ENCODE data around the gene CNDP2.

Gene CNDP2

DNA sequence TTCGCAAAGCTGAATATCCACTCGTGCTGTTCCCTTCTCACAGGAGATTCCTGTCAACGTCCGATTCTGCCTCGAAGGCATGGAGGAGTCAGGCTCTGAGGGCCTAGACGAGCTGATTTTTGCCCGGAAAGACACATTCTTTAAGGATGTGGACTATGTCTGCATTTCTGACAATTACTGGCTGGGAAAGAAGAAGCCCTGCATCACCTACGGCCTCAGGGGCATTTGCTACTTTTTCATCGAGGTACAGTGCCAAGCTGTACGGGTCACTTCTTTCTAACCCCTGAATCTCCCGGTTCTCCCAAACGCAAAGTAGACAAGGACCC is 14.6 kb downstream of the CNDP2 start:
- DNase-seq (ENCODE audit: extremely low spot score): no peak
- TF ChIP-seq SP1 (IDR thresholded peaks at IDR 0.05) (no peak), FOXA1 (IDR thresholded peaks at IDR 0.05) (no peak), NFRKB (IDR thresholded peaks at IDR 0.05) (no peak)
- ChIA-PET CTCF (no interaction called here), POLR2A (interaction anchor here (1.2 kb wide), 1 partner anchor 15 kb away, joined by 4 read pairs; the partner anchor contains the start of gene CNDP2)

DNA sequence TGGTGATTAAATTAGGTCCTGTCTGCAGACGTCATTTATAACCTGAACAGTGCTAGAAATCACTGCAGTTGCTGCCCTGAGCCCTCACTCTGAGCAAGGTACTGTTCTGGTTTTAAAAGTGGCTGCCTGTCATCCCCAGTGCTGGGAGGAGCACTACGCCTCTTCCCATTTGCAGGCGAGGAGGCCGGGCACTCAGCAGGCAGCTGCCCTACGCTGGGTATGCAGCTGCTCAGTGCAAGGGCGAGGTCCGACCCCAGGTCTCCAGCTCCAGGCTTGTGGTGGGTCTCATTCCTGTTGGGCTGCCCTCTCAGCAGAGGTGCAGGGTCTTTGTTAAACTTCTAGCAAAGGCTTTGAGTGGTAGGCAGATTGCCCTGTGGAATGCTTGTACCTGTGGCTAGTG is 15.7 kb downstream of the CNDP2 start:
- CTCF ChIA-PET: no interaction called here

DNA sequence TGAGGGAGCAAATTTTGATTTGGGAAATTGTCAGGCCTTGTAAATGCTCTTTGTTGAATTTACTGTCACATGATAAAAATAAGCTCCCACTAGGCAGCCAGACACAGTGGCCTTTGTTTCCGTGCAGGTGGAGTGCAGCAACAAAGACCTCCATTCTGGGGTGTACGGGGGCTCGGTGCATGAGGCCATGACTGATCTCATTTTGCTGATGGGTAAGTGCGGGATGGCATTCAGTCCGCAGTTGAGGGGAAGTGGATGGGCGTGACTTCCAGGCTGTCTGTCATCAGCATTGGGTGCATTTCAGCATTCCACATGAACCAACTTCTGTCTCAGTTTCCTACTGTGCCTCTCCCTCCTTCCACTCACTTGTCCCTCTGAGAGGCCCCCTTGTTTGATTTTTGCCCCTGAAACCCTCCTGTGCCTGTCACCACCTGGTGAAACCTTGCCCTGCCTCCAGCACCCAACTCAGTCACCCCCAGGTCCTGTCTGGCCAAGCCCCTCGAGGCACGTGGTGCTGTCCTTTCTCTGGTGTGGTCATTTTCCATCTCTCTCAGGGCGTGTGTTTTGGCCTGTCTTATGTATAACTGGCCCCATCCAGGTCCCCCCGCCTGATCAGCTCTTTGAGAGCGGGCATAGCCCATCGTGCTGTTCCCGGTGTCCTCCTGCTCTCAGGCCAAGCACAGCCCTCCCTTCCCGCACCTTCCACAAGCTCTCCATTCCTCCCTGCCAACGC is 16.3 kb downstream of the CNDP2 start:
- ChIA-PET CTCF (no interaction called here), POLR2A (no interaction called here)
- TF ChIP-seq HDGF (IDR thresholded peaks at IDR 0.05; ENCODE audit: borderline replicate concordance) (no peak), LEF1 (IDR thresholded peaks at IDR 0.05; ENCODE audit: borderline replicate concordance) (no peak), SUZ12 (IDR thresholded peaks at IDR 0.05) (no peak)
- DNase-seq (ENCODE audit: extremely low spot score): no peak

More for the DNA sequence above, 15.7 kb downstream of the CNDP2 start:
- no peak for DNase-seq (ENCODE audit: extremely low spot score)
- POLR2A ChIA-PET: no interaction called here
- TF ChIP-seq TARDBP (IDR thresholded peaks at IDR 0.05) (no peak), HDGF (IDR thresholded peaks at IDR 0.05; ENCODE audit: borderline replicate concordance) (no peak), ARNT (IDR thresholded peaks at IDR 0.05) (no peak), FOXK2 (IDR thresholded peaks at IDR 0.05) (no peak), FOXM1 (IDR thresholded peaks at IDR 0.05; ENCODE audit: borderline replicate concordance) (no peak), BHLHE40 (IDR thresholded peaks at IDR 0.05; ENCODE audit: borderline replicate concordance) (no peak), SP1 (IDR thresholded peaks at IDR 0.05) (no peak), FOXA1 (IDR thresholded peaks at IDR 0.05) (no peak), ELF4 (IDR thresholded peaks at IDR 0.05) (no peak)
- TF ChIP-seq, protein P1, sequence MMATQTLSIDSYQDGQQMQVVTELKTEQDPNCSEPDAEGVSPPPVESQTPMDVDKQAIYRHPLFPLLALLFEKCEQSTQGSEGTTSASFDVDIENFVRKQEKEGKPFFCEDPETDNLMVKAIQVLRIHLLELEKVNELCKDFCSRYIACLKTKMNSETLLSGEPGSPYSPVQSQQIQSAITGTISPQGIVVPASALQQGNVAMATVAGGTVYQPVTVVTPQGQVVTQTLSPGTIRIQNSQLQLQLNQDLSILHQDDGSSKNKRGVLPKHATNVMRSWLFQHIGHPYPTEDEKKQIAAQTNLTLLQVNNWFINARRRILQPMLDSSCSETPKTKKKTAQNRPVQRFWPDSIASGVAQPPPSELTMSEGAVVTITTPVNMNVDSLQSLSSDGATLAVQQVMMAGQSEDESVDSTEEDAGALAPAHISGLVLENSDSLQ (IDR thresholded peaks at IDR 0.05): no peak

DNA sequence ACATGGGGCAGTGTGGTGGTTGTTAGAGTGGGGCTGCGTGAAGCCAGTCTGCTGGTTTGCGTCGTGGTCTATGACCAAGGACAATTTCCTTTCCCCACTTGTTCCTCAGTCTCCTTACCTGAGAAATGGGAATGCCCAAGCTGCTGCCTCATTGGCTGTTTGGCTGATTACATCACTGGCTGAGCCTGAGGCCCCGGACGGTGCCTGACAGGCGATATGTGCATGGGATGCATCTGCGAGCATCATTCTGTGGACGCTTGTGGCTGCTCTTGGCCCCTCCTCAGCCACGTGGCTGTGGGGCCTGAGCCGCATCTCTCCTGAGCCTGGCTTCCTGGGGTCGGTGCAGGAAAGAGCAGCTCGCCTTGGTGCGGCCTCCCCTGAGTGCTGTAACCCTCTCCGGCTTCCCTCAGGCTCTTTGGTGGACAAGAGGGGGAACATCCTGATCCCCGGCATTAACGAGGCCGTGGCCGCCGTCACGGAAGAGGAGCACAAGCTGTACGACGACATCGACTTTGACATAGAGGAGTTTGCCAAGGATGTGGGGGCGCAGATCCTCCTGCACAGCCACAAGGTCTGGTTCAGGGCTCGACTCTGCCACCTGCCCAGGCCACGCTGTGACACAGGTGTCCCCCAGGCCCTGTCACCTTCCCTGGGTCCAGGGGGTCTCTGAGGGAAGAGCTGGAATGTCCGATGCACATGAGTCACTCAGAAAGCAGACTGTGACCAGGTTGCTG is 17.2 kb downstream of the CNDP2 start:
- TF ChIP-seq FOXK2 (IDR thresholded peaks at IDR 0.05): no peak
- TF ChIP-seq NFRKB (IDR thresholded peaks at IDR 0.05): no peak
- no peak for TF ChIP-seq HDGF (IDR thresholded peaks at IDR 0.05; ENCODE audit: borderline replicate concordance)
- TF ChIP-seq BHLHE40 (IDR thresholded peaks at IDR 0.05; ENCODE audit: borderline replicate concordance): no peak
- no peak for TF ChIP-seq LEF1 (IDR thresholded peaks at IDR 0.05; ENCODE audit: borderline replicate concordance)
- no peak for TF ChIP-seq SUZ12 (IDR thresholded peaks at IDR 0.05)
- TF ChIP-seq L3MBTL2 (conservative IDR thresholded peaks at IDR 0.05): no peak
- no peak for TF ChIP-seq SP1 (IDR thresholded peaks at IDR 0.05)
- no peak for TF ChIP-seq ZNF384 (IDR thresholded peaks at IDR 0.05)
- TF ChIP-seq FOXA1 (IDR thresholded peaks at IDR 0.05): no peak
- TF ChIP-seq CTBP1 (IDR thresholded peaks at IDR 0.05; ENCODE audit: borderline replicate concordance): no peak
- no peak for TF ChIP-seq ARNT (IDR thresholded peaks at IDR 0.05)
- TF ChIP-seq FOXM1 (IDR thresholded peaks at IDR 0.05; ENCODE audit: borderline replicate concordance): no peak
- no peak for TF ChIP-seq TARDBP (IDR thresholded peaks at IDR 0.05)
- TF ChIP-seq, protein P1 (IDR thresholded peaks at IDR 0.05): no peak
- TF ChIP-seq ELF4 (IDR thresholded peaks at IDR 0.05): no peak
- no peak for DNase-seq (ENCODE audit: extremely low spot score)
- CTCF ChIA-PET: no interaction called here
- POLR2A ChIA-PET: no interaction called here

DNA sequence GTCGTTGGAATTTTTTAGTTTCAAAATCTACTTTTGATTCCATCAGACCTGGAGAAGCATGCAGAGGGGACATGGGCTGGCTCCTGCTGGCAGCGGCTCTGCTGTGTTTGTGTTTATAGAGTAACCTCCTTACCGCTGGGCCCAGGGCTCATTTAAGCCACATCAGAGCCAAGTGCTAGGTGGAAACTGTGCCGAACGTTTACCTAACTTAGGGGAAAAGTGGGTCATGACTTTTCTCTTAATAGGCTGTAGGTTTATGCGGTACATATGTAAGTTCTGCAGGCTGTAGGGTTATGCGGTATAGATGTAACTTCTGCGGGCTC is 17.7 kb downstream of the CNDP2 start:
- TF ChIP-seq NFRKB (IDR thresholded peaks at IDR 0.05) (no peak), ZNF384 (IDR thresholded peaks at IDR 0.05) (no peak), L3MBTL2 (conservative IDR thresholded peaks at IDR 0.05) (no peak), SP1 (IDR thresholded peaks at IDR 0.05) (no peak), HDGF (IDR thresholded peaks at IDR 0.05; ENCODE audit: borderline replicate concordance) (no peak), TARDBP (IDR thresholded peaks at IDR 0.05) (no peak), ELF4 (IDR thresholded peaks at IDR 0.05) (no peak), CTBP1 (IDR thresholded peaks at IDR 0.05; ENCODE audit: borderline replicate concordance) (no peak), LEF1 (IDR thresholded peaks at IDR 0.05; ENCODE audit: borderline replicate concordance) (no peak), ARNT (IDR thresholded peaks at IDR 0.05) (no peak), FOXK2 (IDR thresholded peaks at IDR 0.05) (no peak), FOXM1 (IDR thresholded peaks at IDR 0.05; ENCODE audit: borderline replicate concordance) (no peak), SUZ12 (IDR thresholded peaks at IDR 0.05) (no peak), FOXA1 (IDR thresholded peaks at IDR 0.05) (no peak), BHLHE40 (IDR thresholded peaks at IDR 0.05; ENCODE audit: borderline replicate concordance) (no peak)
- TF ChIP-seq, protein P1 (IDR thresholded peaks at IDR 0.05): no peak
- no peak for DNase-seq (ENCODE audit: extremely low spot score)
- CTCF ChIA-PET: no interaction called here
- POLR2A ChIA-PET: no interaction called here

DNA sequence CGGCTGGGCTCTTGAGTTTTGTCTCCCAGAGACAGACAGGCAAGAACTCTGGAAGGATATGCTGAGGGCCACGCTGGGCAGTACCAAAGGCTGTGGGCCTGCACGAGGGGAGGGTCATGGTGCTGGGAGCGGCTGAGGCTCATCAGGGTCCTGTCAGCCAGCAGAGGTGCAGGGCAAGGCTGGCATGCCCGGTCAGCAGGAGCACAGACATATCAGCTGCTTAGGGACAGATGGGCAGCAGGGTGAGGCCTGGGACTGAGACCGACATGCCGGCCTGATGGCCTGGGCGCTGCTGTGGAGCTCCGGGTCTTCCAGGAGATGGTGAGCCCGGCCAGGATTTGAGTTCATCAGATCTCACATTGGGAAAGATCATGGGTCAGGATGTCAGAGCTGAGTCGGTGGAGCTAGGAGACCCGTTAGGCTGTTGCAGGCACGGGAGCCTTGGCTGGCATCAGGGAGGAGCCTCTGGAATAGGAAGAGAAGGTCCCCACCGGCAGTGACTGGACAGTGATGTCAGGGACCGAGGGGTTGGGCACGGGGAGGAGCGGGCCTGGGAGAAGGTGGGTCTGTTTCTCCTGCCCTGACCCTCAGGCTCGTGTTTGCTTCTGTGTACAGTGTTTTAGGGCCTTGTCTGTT is 18.8 kb downstream of the CNDP2 start:
- ChIA-PET CTCF (no interaction called here), POLR2A (no interaction called here)
- TF ChIP-seq, protein P1 (IDR thresholded peaks at IDR 0.05): no peak
- no peak for TF ChIP-seq SUZ12 (IDR thresholded peaks at IDR 0.05)
- TF ChIP-seq ELF4 (IDR thresholded peaks at IDR 0.05): no peak
- no peak for TF ChIP-seq HDGF (IDR thresholded peaks at IDR 0.05; ENCODE audit: borderline replicate concordance)
- no peak for TF ChIP-seq LEF1 (IDR thresholded peaks at IDR 0.05; ENCODE audit: borderline replicate concordance)
- no peak for TF ChIP-seq L3MBTL2 (conservative IDR thresholded peaks at IDR 0.05)
- TF ChIP-seq CTBP1 (IDR thresholded peaks at IDR 0.05; ENCODE audit: borderline replicate concordance): no peak
- no peak for TF ChIP-seq ZNF384 (IDR thresholded peaks at IDR 0.05)
- TF ChIP-seq ARNT (IDR thresholded peaks at IDR 0.05): no peak
- no peak for TF ChIP-seq SP1 (IDR thresholded peaks at IDR 0.05)
- no peak for TF ChIP-seq FOXA1 (IDR thresholded peaks at IDR 0.05)
- TF ChIP-seq NFRKB (IDR thresholded peaks at IDR 0.05): no peak
- TF ChIP-seq TARDBP (IDR thresholded peaks at IDR 0.05): no peak
- TF ChIP-seq FOXK2 (IDR thresholded peaks at IDR 0.05): no peak
- no peak for TF ChIP-seq BHLHE40 (IDR thresholded peaks at IDR 0.05; ENCODE audit: borderline replicate concordance)
- no peak for TF ChIP-seq FOXM1 (IDR thresholded peaks at IDR 0.05; ENCODE audit: borderline replicate concordance)
- DNase-seq (ENCODE audit: extremely low spot score): no peak
